NB4 (cell line): ENCODE data around the gene CHDH.

ENCODE experiments used
- MYC ChIP-seq: IDR thresholded peaks from 2 replicates; pipeline ENCODE4 v1.6.1; 2011; ENCODE audit warnings: low read depth, low read length
- POLR2A ChIP-seq: IDR thresholded peaks from 2 replicates; pipeline ENCODE4 v1.6.1; 2011; ENCODE audit warnings: mild to moderate bottlenecking; ENCODE audit not compliant: insufficient read length; ENCODE audit errors: extremely low read depth
- TF ChIP-seq, protein P1 (sequence below): IDR thresholded peaks from one replicate; pipeline ENCODE4 v1.5.1; 2012; ENCODE audit warnings: low read depth, low read length

DNA sequence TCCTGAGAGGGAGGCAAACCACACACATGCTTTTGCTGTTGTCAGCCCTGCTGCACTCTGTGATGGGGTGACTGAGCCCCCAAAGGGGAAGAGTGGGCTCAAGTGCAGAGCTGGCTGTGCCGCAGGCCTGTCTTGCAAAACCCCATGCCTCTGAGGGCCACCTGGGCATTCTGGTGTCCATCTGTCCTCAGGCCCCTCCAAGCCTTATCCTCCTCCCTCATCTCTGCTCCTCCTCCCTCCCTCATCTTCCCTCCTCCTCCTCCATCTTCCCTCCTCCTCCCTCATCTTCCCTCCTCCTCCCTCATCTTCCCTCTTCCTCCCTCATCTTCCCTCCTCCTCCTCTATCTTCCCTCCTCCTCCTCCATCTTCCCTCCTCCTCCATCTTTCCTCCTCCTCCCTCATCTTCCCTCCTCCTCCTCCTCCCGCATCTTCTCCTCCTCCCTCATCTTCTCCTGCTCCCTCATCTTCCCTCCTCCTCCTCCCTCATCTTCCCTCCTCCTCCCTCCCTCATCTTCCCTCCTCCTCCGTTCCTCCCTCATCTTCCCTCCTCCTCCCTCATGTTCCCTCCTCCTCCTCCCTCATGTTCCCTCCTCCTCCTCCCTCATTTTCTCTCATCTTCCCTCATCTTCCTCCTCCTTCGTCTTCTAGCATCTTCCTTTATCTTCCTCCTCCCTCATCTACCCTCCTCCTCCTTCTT, 40.6 kb downstream of the CHDH start:
- TF ChIP-seq, protein P1, sequence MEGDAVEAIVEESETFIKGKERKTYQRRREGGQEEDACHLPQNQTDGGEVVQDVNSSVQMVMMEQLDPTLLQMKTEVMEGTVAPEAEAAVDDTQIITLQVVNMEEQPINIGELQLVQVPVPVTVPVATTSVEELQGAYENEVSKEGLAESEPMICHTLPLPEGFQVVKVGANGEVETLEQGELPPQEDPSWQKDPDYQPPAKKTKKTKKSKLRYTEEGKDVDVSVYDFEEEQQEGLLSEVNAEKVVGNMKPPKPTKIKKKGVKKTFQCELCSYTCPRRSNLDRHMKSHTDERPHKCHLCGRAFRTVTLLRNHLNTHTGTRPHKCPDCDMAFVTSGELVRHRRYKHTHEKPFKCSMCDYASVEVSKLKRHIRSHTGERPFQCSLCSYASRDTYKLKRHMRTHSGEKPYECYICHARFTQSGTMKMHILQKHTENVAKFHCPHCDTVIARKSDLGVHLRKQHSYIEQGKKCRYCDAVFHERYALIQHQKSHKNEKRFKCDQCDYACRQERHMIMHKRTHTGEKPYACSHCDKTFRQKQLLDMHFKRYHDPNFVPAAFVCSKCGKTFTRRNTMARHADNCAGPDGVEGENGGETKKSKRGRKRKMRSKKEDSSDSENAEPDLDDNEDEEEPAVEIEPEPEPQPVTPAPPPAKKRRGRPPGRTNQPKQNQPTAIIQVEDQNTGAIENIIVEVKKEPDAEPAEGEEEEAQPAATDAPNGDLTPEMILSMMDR, result no peak
- TF ChIP-seq POLR2A, result no peak
- no peak for TF ChIP-seq MYC
